GM19099 (cell line): ENCODE results near the gene KRTAP5-2.

Experiments used
- POLR2A ChIP-seq: IDR thresholded peaks from 3 replicates; pipeline ENCODE4 v1.6.1; 2011; ENCODE audit warnings: low read depth; ENCODE audit not compliant: insufficient read length; ENCODE audit errors: extremely low read depth

The KRTAP5-2 gene

GRCh38 chr11:1632053-1632714 lies 34.1 kb upstream of the KRTAP5-2 start:
- TF ChIP-seq POLR2A: no peak

- TF ChIP-seq POLR2A: no peak
Measured at GRCh38 chr11:1631066-1631568, 33.0 kb upstream of the KRTAP5-2 start.

GRCh38 chr11:1630271-1630670 lies 32.2 kb upstream of the KRTAP5-2 start:
- TF ChIP-seq POLR2A: no peak

- no peak for TF ChIP-seq POLR2A
Measured at GRCh38 chr11:1629326-1630185, 31.5 kb upstream of the KRTAP5-2 start, which contains the start of gene KRTAP5-5. KRTAP5-5 (plus strand) TSS chr11:1629775; CDS start chr11:1629841, 66 bp downstream.

GRCh38 chr11:1628506-1629325 lies 30.6 kb upstream of the KRTAP5-2 start:
- no peak for TF ChIP-seq POLR2A

GRCh38 chr11:1625541-1625940 lies 27.4 kb upstream of the KRTAP5-2 start:
- TF ChIP-seq POLR2A: no peak

- no peak for TF ChIP-seq POLR2A
Measured at GRCh38 chr11:1624621-1625020, 26.5 kb upstream of the KRTAP5-2 start.

- TF ChIP-seq POLR2A: no peak
Measured at GRCh38 chr11:1623716-1624115, 25.6 kb upstream of the KRTAP5-2 start.

GRCh38 chr11:1622086-1622485 lies 24.0 kb upstream of the KRTAP5-2 start, which contains the start of gene KRTAP5-4:
KRTAP5-4 (minus strand) TSS chr11:1622138; CDS start chr11:1622093, 45 bp downstream.
- no peak for TF ChIP-seq POLR2A

- TF ChIP-seq POLR2A: no peak
Measured at GRCh38 chr11:1619449-1619848, 21.4 kb upstream of the KRTAP5-2 start.

- TF ChIP-seq POLR2A: no peak
Measured at GRCh38 chr11:1618231-1618630, 20.1 kb upstream of the KRTAP5-2 start.

- TF ChIP-seq POLR2A: no peak
Measured at GRCh38 chr11:1608363-1608762, 10.3 kb upstream of the KRTAP5-2 start, which contains the start of gene KRTAP5-3. KRTAP5-3 (minus strand) TSS chr11:1608463; CDS start chr11:1608385, 78 bp downstream.

GRCh38 chr11:1604711-1605110 lies 6.6 kb upstream of the KRTAP5-2 start:
- no peak for TF ChIP-seq POLR2A

GRCh38 chr11:1604181-1604580 lies 6.1 kb upstream of the KRTAP5-2 start:
- no peak for TF ChIP-seq POLR2A

- TF ChIP-seq POLR2A: no peak
Measured at GRCh38 chr11:1603629-1604028, 5.5 kb upstream of the KRTAP5-2 start.
